H1 (cell line): ENCODE measurements around the gene LRBA. TPM values are rescaled to one million over a fixed set of nuclear protein-coding genes. Genes with fewer than 3 reads are reported as not detected.
"Not testable (repeated sequence)": the region's sequence is repeated elsewhere in the genome, so short reads cannot be mapped to it uniquely, and the experiment has no call there.

ENCODE experiments used
- CTCF ChIA-PET: fragments of 300-600 bp; sonication (Branson Sonifier 250); formaldehyde crosslinking; loops from one replicate; lab custom pipeline; 2021; ENCODE audit not compliant: partially characterized antibody; lab: Charles Lee
- POLR2A ChIA-PET: fragments of 300-600 bp; sonication (Branson Sonifier 250); formaldehyde crosslinking; loops from one replicate; lab custom pipeline; 2021; ENCODE audit warnings: inconsistent platforms; ENCODE audit not compliant: partially characterized antibody; lab: Charles Lee
- DNase-seq, 2 experiments: peaks; one replicate each; pipeline versions ENCODE4 v3.0.0 to v3.0.0-alpha.2; 2010 to 2022; ENCODE audit warnings: low spot score in 2 of 2, low read depth in 1 of 2, mixed read lengths in 1 of 2
- FAIRE-seq: peaks from 2 replicates; lab custom pipeline; 2011; peaks lifted over from hg19 to GRCh38; lab: Jason Lieb, UNC
- H2AFZ ChIP-seq: 2 replicates; pipeline ENCODE4 v1.8.1; 2012; ENCODE audit warnings: low read length, inconsistent platforms
- H2AK5ac ChIP-seq: 2 replicates; pipeline ENCODE4 v1.6.1; 2013; ENCODE audit warnings: low read depth, low read length
- H2BK120ac ChIP-seq: replicated peaks from 2 replicates; pipeline ENCODE3; 2013; ENCODE audit warnings: low read depth, low read length, inconsistent platforms
- H2BK12ac ChIP-seq: 2 replicates; pipeline ENCODE4 v1.6.1; 2013; ENCODE audit warnings: low read depth, low read length
- H2BK15ac ChIP-seq: 2 replicates; pipeline ENCODE4 v1.6.1; 2013; ENCODE audit warnings: low read length
- H2BK20ac ChIP-seq: 2 replicates; pipeline ENCODE4 v1.6.1; 2013; ENCODE audit warnings: low read length
- H2BK5ac ChIP-seq: 2 replicates; pipeline ENCODE4 v1.6.1; 2013; ENCODE audit warnings: low read depth, low read length
- H3K14ac ChIP-seq: 2 replicates; pipeline ENCODE4 v1.6.1; 2013; ENCODE audit warnings: inconsistent platforms; ENCODE audit not compliant: insufficient read length
- H3K18ac ChIP-seq: 2 replicates; pipeline ENCODE4 v1.6.1; 2013; ENCODE audit warnings: low read length; ENCODE audit errors: extremely low read depth
- H3K23ac ChIP-seq: 2 replicates; pipeline ENCODE4 v1.6.1; 2013; ENCODE audit warnings: inconsistent platforms; ENCODE audit not compliant: insufficient read length
- H3K23me2 ChIP-seq: 2 replicates; pipeline ENCODE4 v1.6.1; 2013; ENCODE audit warnings: low read depth, low read length
- H3K27ac ChIP-seq: 2 replicates; pipeline ENCODE4 v1.6.1; 2011; ENCODE audit warnings: low read depth, low read length, inconsistent platforms
- H3K27me3 ChIP-seq, 4 experiments: replicated peaks in 1 of 4; 1 replicate in 1 of 4; 2 replicates in 3 of 4; pipeline versions ENCODE4 v1.6.1 to v1.8.1; 2011 to 2013; ENCODE audit warnings: low read length in 3 of 4, mild to moderate bottlenecking in 3 of 4, inconsistent platforms in 2 of 4, mixed read lengths in 2 of 4, moderate library complexity in 1 of 4; ENCODE audit not compliant: control insufficient read depth in 3 of 4, insufficient read depth in 3 of 4; ENCODE audit errors: extremely low read depth in 1 of 4
- H3K36me3 ChIP-seq, 4 experiments: 2 replicates each; pipeline versions ENCODE4 v1.6.1 to v1.8.1; 2011 to 2013; ENCODE audit warnings: mild to moderate bottlenecking in 4 of 4, low read length in 3 of 4, moderate library complexity in 2 of 4, control low read depth in 1 of 4, inconsistent platforms in 1 of 4; ENCODE audit not compliant: insufficient read depth in 4 of 4, control insufficient read depth in 2 of 4
- H3K4ac ChIP-seq: replicated peaks from 2 replicates; pipeline ENCODE3; 2013; ENCODE audit warnings: low read length, low read depth, mixed read lengths, inconsistent platforms; ENCODE audit not compliant: insufficient read length
- H3K4me1 ChIP-seq, 4 experiments: replicated peaks in 1 of 4; 1 replicate in 1 of 4; 2 replicates in 3 of 4; pipeline versions ENCODE4 v1.6.1 to v1.8.1; 2011 to 2013; ENCODE audit warnings: low read length in 3 of 4, inconsistent platforms in 2 of 4, mixed read lengths in 1 of 4; ENCODE audit not compliant: insufficient read depth in 4 of 4, control insufficient read depth in 3 of 4
- H3K4me2 ChIP-seq, 2 experiments: 2 replicates each; pipeline versions ENCODE4 v1.6.1 to v1.8.1; 2011 to 2013; ENCODE audit warnings: low read depth in 2 of 2, low read length in 2 of 2, control low read depth in 1 of 2, inconsistent platforms in 1 of 2, mild to moderate bottlenecking in 1 of 2; ENCODE audit not compliant: insufficient read depth in 1 of 2
- H3K4me3 ChIP-seq, 4 experiments: fragments of 200-600, 300-600 bp in 1 of 4; sonication (generic), shearing (Covaris generic), sonication (Bioruptor Twin) in 1 of 4; 2 replicates each; pipeline versions ENCODE4 v1.5.1 to v1.8.1; 2011 to 2016; ENCODE audit warnings: low read length in 4 of 4, low read depth in 3 of 4, control low read depth in 2 of 4, inconsistent platforms in 2 of 4, mild to moderate bottlenecking in 2 of 4, mixed read lengths in 1 of 4, moderate library complexity in 1 of 4; ENCODE audit not compliant: insufficient read depth in 2 of 4; ENCODE audit errors: extremely low read depth in 1 of 4
- H3K56ac ChIP-seq: replicated peaks from 2 replicates; pipeline ENCODE3; 2013; ENCODE audit warnings: low read depth, mild to moderate bottlenecking, mixed read lengths, low read length, inconsistent platforms; ENCODE audit not compliant: insufficient read length
- H3K79me1 ChIP-seq: 2 replicates; pipeline ENCODE4 v1.6.1; 2013; ENCODE audit warnings: low read depth, low read length, control low read depth
- H3K79me2 ChIP-seq, 2 experiments: 2 replicates each; pipeline versions ENCODE4 v1.6.1 to v1.8.1; 2012 to 2013; ENCODE audit warnings: low read length in 2 of 2, mild to moderate bottlenecking in 2 of 2, inconsistent platforms in 1 of 2; ENCODE audit not compliant: insufficient read depth in 2 of 2, control insufficient read depth in 1 of 2
- H3K9ac ChIP-seq, 4 experiments: replicated peaks in 1 of 4; 1 replicate in 1 of 4; 2 replicates in 3 of 4; pipeline versions ENCODE4 v1.6.1 to v1.8.1; 2011 to 2013; ENCODE audit warnings: low read depth in 3 of 4, low read length in 3 of 4, control low read depth in 2 of 4, mild to moderate bottlenecking in 2 of 4, moderate library complexity in 2 of 4, inconsistent platforms in 1 of 4; ENCODE audit errors: extremely low read depth in 1 of 4
- H3K9me3 ChIP-seq, 2 experiments: 2 replicates each; pipeline versions ENCODE4 v1.6.1 to v1.8.1; 2012 to 2013; ENCODE audit warnings: mild to moderate bottlenecking in 2 of 2, moderate library complexity in 2 of 2, control low read depth in 1 of 2, inconsistent platforms in 1 of 2, low read depth in 1 of 2, low read length in 1 of 2, mixed read lengths in 1 of 2; ENCODE audit not compliant: insufficient read depth in 2 of 2
- H4K20me1 ChIP-seq, 2 experiments: replicated peaks in 1 of 2; 2 replicates each; pipeline versions ENCODE3 to v1.8.1; 2011 to 2013; ENCODE audit warnings: inconsistent platforms in 2 of 2, low read length in 2 of 2, mild to moderate bottlenecking in 1 of 2; ENCODE audit not compliant: insufficient read depth in 2 of 2, control insufficient read depth in 1 of 2
- H4K5ac ChIP-seq: 2 replicates; pipeline ENCODE4 v1.6.1; 2013; ENCODE audit warnings: low read length, low read depth, mixed read lengths, inconsistent platforms; ENCODE audit not compliant: insufficient read length
- H4K8ac ChIP-seq: 2 replicates; pipeline ENCODE4 v1.8.0; 2013; ENCODE audit warnings: mild to moderate bottlenecking, moderate library complexity, low read length, inconsistent platforms; ENCODE audit not compliant: insufficient read depth; ENCODE audit errors: extremely low read depth
- H4K91ac ChIP-seq: replicated peaks from 2 replicates; pipeline ENCODE3; 2013; ENCODE audit warnings: low read length, mixed read lengths, inconsistent platforms; ENCODE audit not compliant: insufficient read length
- WGBS, 2 experiments: shearing (Covaris generic) in 1 of 2; methylation state at CpG; one replicate each; pipeline versions ENCODE4 v1.1.6 to v1.1.7; 2013 to 2015; ENCODE audit warnings: low lambda C conversion rate in 2 of 2, mixed read lengths in 2 of 2, inconsistent platforms in 1 of 2, low coverage in 1 of 2, missing lambda C conversion rate in 1 of 2; ENCODE audit not compliant: insufficient replicate concordance in 2 of 2, insufficient coverage in 1 of 2, insufficient read length in 1 of 2; ENCODE audit errors: extremely low coverage in 1 of 2, missing lambda C conversion rate in 1 of 2; 5-methylcytosine and 5-hydroxymethylcytosine counted together
- polyA plus RNA-seq, 7 experiments: library from polyadenylated mRNA; depleted of rRNA in 3 of 7; stranded (reverse) in 5 of 7; unstranded in 2 of 7; fragments of >200 nt in 5 of 7; fragments of 200-250 nt in 2 of 7; gene quantifications; 1 replicate in 5 of 7; 2 replicates in 1 of 7; 4 replicates in 1 of 7; pipeline versions ENCODE4 v1.2.1 to v1.2.3, GENCODE V29; 2011 to 2013; ENCODE audit warnings: missing spikeins in 2 of 7, mixed read lengths in 2 of 7
- total RNA-seq: library from RNA; stranded (reverse); fragmentation: NEBNext Ultra II Directional; extraction: Animal tissue kit (Norgen Biotek cat#: 25700); gene quantifications from 2 replicates; pipeline ENCODE4 v1.2.1, GENCODE V29; 2021

Gene LRBA
- total and polyA plus RNA-seq, 2 of the 8 experiments (the other 6 are each of a cell fraction or from before 2014, with no cell fraction given) = 54.6 to 83.2 TPM

- H3K56ac ChIP-seq, H3K27me3 ChIP-seq, H3K4me3 ChIP-seq, H2AFZ ChIP-seq, H3K23me2 ChIP-seq, DNase-seq, H2BK15ac ChIP-seq, H2BK120ac ChIP-seq, H3K9ac ChIP-seq, CTCF ChIA-PET, H2BK5ac ChIP-seq, H3K4me2 ChIP-seq, POLR2A ChIA-PET, H3K79me1 ChIP-seq, H3K14ac ChIP-seq, H3K4me1 ChIP-seq, H4K5ac ChIP-seq, H2AK5ac ChIP-seq, H4K8ac ChIP-seq, H4K91ac ChIP-seq, H4K20me1 ChIP-seq, H3K4ac ChIP-seq, H3K23ac ChIP-seq, H3K18ac ChIP-seq, H2BK12ac ChIP-seq, H2BK20ac ChIP-seq, FAIRE-seq, H3K27ac ChIP-seq: not testable (repeated sequence)
- H3K9me3 ChIP-seq = peaks cover 31 to 33% of the 10 kb centered on the region in 2 experiments
- H3K79me2 ChIP-seq = peaks cover 0 to 76% of the 10 kb centered on the region in 2 experiments; a peak in 3 of 4 replicates
- peaks cover 0 to 24% (median 4%) of the 10 kb centered on the region in 4 experiments; a peak in 3 of 8 replicates for H3K36me3 ChIP-seq
- WGBS, 2 experiments = no CpG with 5 or more reads among the region's 28 CpGs
Measured at GRCh38 chr4:150953916-150954315, 61.2 kb downstream of the LRBA start.
